ENCODE measurements around the gene GABBR2.

DNA sequence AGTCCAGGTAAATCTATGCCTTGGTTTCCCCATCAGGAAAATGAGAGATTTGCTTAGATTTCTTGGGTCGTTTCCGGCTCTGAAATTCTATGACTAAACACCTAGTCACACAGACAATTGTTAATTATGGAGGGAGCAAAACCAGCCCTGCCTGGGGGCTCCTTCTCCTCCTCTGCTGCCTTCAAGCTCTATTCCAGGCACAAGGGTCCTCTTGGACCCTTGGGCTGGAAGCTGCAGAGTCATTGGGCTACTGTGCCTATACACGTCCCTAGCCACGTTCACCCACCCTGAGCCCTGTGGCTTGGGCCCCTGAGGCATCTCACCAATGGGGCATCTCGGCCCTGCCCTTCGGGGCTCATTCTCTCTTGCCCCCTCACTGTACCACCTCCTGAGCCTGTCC, 379.5 kb downstream of the GABBR2 start:
- TF ChIP-seq, protein P1, sequence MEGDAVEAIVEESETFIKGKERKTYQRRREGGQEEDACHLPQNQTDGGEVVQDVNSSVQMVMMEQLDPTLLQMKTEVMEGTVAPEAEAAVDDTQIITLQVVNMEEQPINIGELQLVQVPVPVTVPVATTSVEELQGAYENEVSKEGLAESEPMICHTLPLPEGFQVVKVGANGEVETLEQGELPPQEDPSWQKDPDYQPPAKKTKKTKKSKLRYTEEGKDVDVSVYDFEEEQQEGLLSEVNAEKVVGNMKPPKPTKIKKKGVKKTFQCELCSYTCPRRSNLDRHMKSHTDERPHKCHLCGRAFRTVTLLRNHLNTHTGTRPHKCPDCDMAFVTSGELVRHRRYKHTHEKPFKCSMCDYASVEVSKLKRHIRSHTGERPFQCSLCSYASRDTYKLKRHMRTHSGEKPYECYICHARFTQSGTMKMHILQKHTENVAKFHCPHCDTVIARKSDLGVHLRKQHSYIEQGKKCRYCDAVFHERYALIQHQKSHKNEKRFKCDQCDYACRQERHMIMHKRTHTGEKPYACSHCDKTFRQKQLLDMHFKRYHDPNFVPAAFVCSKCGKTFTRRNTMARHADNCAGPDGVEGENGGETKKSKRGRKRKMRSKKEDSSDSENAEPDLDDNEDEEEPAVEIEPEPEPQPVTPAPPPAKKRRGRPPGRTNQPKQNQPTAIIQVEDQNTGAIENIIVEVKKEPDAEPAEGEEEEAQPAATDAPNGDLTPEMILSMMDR (conservative IDR thresholded peaks at IDR 0.05; ENCODE audit: low read depth, low read length), result no peak
- no peak for TF ChIP-seq EZH2 (IDR thresholded peaks at IDR 0.05; ENCODE audit: borderline replicate concordance, low read depth, low read length, poor library complexity, severe bottlenecking)

Data from A673 (cell line).